Measurements from ENCODE around the gene CETN2. TPM values are rescaled to one million over a fixed set of nuclear protein-coding genes. Genes with fewer than 3 reads are reported as not detected.

CETN2 gene
- 31.8 and 38.8 TPM in 2 replicates for total RNA-seq

GRCh38 chrX:152830312-152831305 is at the start of gene CETN2, which contains the start of gene NSDHL:
TSS of gene CETN2 (minus strand) at chrX:152830757. CDS start at chrX:152830710, 47 bp downstream.
TSS of gene NSDHL (plus strand) at chrX:152831063. CDS start at chrX:152846325, 15,262 bp downstream.

Other genes starting within 250 kb of the CETN2 start
- gene GABRQ, start 192.9 kb downstream of the CETN2 start, total RNA-seq, result not detected in 2 replicates
- gene MAGEA3, start 132.0 kb downstream of the CETN2 start, total RNA-seq, result not detected in 2 replicates
- gene CSAG2, start 121.5 kb downstream of the CETN2 start, total RNA-seq, result not detected in 2 replicates
- not detected in 2 replicates for gene MAGEA2B, start 116.1 kb downstream of the CETN2 start, total RNA-seq
- not detected in 2 replicates for gene CSAG1, start 97.0 kb downstream of the CETN2 start, total RNA-seq
- gene MAGEA12, start 97.0 kb downstream of the CETN2 start, total RNA-seq, result not detected in 2 replicates
- gene MAGEA2, start 76.9 kb downstream of the CETN2 start, total RNA-seq, result not detected in 2 replicates
- gene CSAG3, start 71.5 kb downstream of the CETN2 start, total RNA-seq, result not detected in 2 replicates
- not detected in 2 replicates for gene MAGEA6, start 61.1 kb downstream of the CETN2 start, total RNA-seq
- gene NSDHL, start 306 bp upstream of the CETN2 start, total RNA-seq, result 19.7 and 25.8 TPM in 2 replicates
- 1.6 and 2.9 TPM in 2 replicates for gene ZNF185, start 67.3 kb upstream of the CETN2 start, total RNA-seq
- gene PNMA5, start 163.4 kb upstream of the CETN2 start, total RNA-seq, result not detected in 2 replicates
- 0.32 TPM in 1 of 2 replicates, not detected in the other for gene PNMA3, start 225.7 kb upstream of the CETN2 start, total RNA-seq
- 0.16 and 0.54 TPM in 2 replicates for gene PNMA6A, start 241.7 kb upstream of the CETN2 start, total RNA-seq

Measured in cardiac atrium fibroblast (primary cell).